GM12874 (cell line): ENCODE data around the gene CYB5B.
A peak's percentile ranks its signal among the peaks of the same experiment; 100 is the strongest.

ENCODE experiments used
- CTCF ChIP-seq: IDR thresholded peaks from 2 replicates; pipeline ENCODE4 v1.5.1; 2011; ENCODE audit warnings: low read depth, mild to moderate bottlenecking, control low read depth, low read length, moderate library complexity; ENCODE audit not compliant: insufficient read depth

CYB5B gene

GRCh38 chr16:69386596-69386995 lies 37.8 kb upstream of the CYB5B start:
- no peak for TF ChIP-seq CTCF

- no peak for TF ChIP-seq CTCF
Measured at GRCh38 chr16:69393898-69394849, 30.2 kb upstream of the CYB5B start.

GRCh38 chr16:69395859-69396186 lies 28.6 kb upstream of the CYB5B start:
- TF ChIP-seq CTCF: no peak

- TF ChIP-seq CTCF: peak; percentile 41; the same call in 1 of the 2 replicates
Measured at GRCh38 chr16:69396187-69397061, 28.0 kb upstream of the CYB5B start.

GRCh38 chr16:69397821-69398521 lies 26.4 kb upstream of the CYB5B start:
- peak; percentile 31 for TF ChIP-seq CTCF

GRCh38 chr16:69399361-69399760 lies 25.1 kb upstream of the CYB5B start:
- no peak for TF ChIP-seq CTCF

GRCh38 chr16:69402439-69402838 lies 22.0 kb upstream of the CYB5B start:
- no peak for TF ChIP-seq CTCF
